Coronary artery (tissue), 2 donors: Measurements from ENCODE around the gene ZXDC.

Experiments
- DNase-seq: peaks from one replicate; pipeline ENCODE4 v3.0.0-alpha.2; 2017; ENCODE audit warnings: low spot score
- H3K27ac ChIP-seq, 2 donors: fragments of 200-600 bp; sonication (generic); one replicate each; pipeline ENCODE4 v1.5.1; 2016 to 2019
- H3K4me3 ChIP-seq: fragments of 200-600 bp; sonication (generic); 2 replicates; pipeline ENCODE4 v1.5.1; 2016; ENCODE audit warnings: mild to moderate bottlenecking, moderate library complexity
- CTCF ChIP-seq: fragments of 200-600 bp; sonication (generic); IDR thresholded peaks from one replicate; pipeline ENCODE4 v1.5.1; 2019; ENCODE audit warnings: antibody characterized with exemption

The ZXDC gene

GRCh38 chr3:126464997-126465396 is 10.7 kb downstream of the ZXDC start:
- TF ChIP-seq CTCF = no peak
- Histone ChIP-seq H3K4me3 (no peak overlapping the region), H3K27ac (no peak overlapping the region)
- peak; percentile 70 for DNase-seq

GRCh38 chr3:126464494-126464893 is 11.2 kb downstream of the ZXDC start:
- peak; percentile 47 for DNase-seq
- H3K4me3 ChIP-seq = no peak overlapping the region
- H3K27ac ChIP-seq = no peak overlapping the region
- no peak for TF ChIP-seq CTCF

- Histone ChIP-seq H3K4me3 (no peak overlapping the region), H3K27ac (no peak overlapping the region)
- peak; percentile 29 for DNase-seq
- TF ChIP-seq CTCF = no peak
Measured at GRCh38 chr3:126464093-126464492, 11.6 kb downstream of the ZXDC start.

GRCh38 chr3:126463521-126463920 is 12.2 kb downstream of the ZXDC start:
- Histone ChIP-seq H3K4me3 (no peak overlapping the region), H3K27ac (no peak overlapping the region)
- no peak for DNase-seq
- no peak for TF ChIP-seq CTCF

- no peak overlapping the region for H3K27ac ChIP-seq
- no peak overlapping the region for H3K4me3 ChIP-seq
- peak; percentile 58 for DNase-seq
- no peak for TF ChIP-seq CTCF
Measured at GRCh38 chr3:126461450-126462070, 14.1 kb downstream of the ZXDC start.

- no peak overlapping the region for H3K4me3 ChIP-seq
- no peak for TF ChIP-seq CTCF
- no peak overlapping the region for H3K27ac ChIP-seq
- DNase-seq = peak; percentile 29
Measured at GRCh38 chr3:126460381-126460780, 15.3 kb downstream of the ZXDC start.

- Histone ChIP-seq H3K27ac (no peak overlapping the region), H3K4me3 (no peak overlapping the region)
- no peak for TF ChIP-seq CTCF
- DNase-seq = no peak
Measured at GRCh38 chr3:126459763-126460127, 15.9 kb downstream of the ZXDC start.
